Neural progenitor cell (in vitro differentiated cells): ENCODE measurements around the gene SMIM1. TPM values are rescaled to one million over a fixed set of nuclear protein-coding genes. Genes with fewer than 3 reads are reported as not detected.

ENCODE experiments used
- DNase-seq: peaks from one replicate; pipeline ENCODE4 v3.0.0-alpha.2; 2016; ENCODE audit warnings: low spot score
- H2AFZ ChIP-seq: fragments of 200-600 bp; sonication (generic); replicated peaks from 2 replicates; pipeline ENCODE4 v1.6.1; 2016; ENCODE audit warnings: antibody characterized with exemption
- H3F3A ChIP-seq: fragments of 200-600 bp; sonication (generic); 2 replicates; pipeline ENCODE4 v1.6.1; 2016; ENCODE audit warnings: antibody characterized with exemption, low read depth
- H3K27ac ChIP-seq: fragments of 200-600 bp; sonication (generic); 2 replicates; pipeline ENCODE4 v1.5.1; 2016; ENCODE audit warnings: mild to moderate bottlenecking
- H3K27me3 ChIP-seq: fragments of 200-600 bp; sonication (generic); 2 replicates; pipeline ENCODE4 v1.6.1; 2016; ENCODE audit warnings: mild to moderate bottlenecking, moderate library complexity
- H3K36me3 ChIP-seq: fragments of 200-600 bp; sonication (generic); 2 replicates; pipeline ENCODE4 v1.5.1; 2016
- H3K4me1 ChIP-seq: fragments of 200-600 bp; sonication (generic); 2 replicates; pipeline ENCODE4 v1.6.1; 2016; ENCODE audit warnings: mixed run types
- H3K4me2 ChIP-seq: fragments of 200-600 bp; sonication (generic); 2 replicates; pipeline ENCODE4 v1.6.1; 2016
- H3K4me3 ChIP-seq: fragments of 200-600 bp; sonication (generic); 2 replicates; pipeline ENCODE4 v1.5.1; 2016
- H3K79me2 ChIP-seq: fragments of 200-600 bp; sonication (generic); 2 replicates; pipeline ENCODE4 v1.6.1; 2016; ENCODE audit warnings: low read depth
- H3K9ac ChIP-seq: fragments of 200-600 bp; sonication (generic); 2 replicates; pipeline ENCODE4 v1.6.1; 2016
- H3K9me3 ChIP-seq: fragments of 200-600 bp; sonication (generic); 2 replicates; pipeline ENCODE4 v1.5.1; 2016; ENCODE audit warnings: low read depth
- H4K20me1 ChIP-seq: fragments of 200-600 bp; sonication (generic); 2 replicates; pipeline ENCODE4 v1.6.1; 2016; ENCODE audit warnings: low read depth
- H3K27ac Mint-ChIP-seq: 3 replicates; pipeline ENCODE4 v1.8.0; 2021; ENCODE audit warnings: mixed read lengths
- H3K27me3 Mint-ChIP-seq: 2 replicates; pipeline ENCODE4 v1.8.0; 2022; ENCODE audit warnings: low read depth, mild to moderate bottlenecking, inconsistent platforms, moderate library complexity, mixed read lengths; ENCODE audit not compliant: insufficient read depth
- H3K36me3 Mint-ChIP-seq: 3 replicates; pipeline ENCODE4 v1.8.0; 2021; ENCODE audit warnings: mixed read lengths
- H3K4me1 Mint-ChIP-seq: 3 replicates; pipeline ENCODE4 v1.8.0; 2021; ENCODE audit warnings: mixed read lengths
- H3K4me3 Mint-ChIP-seq: 3 replicates; pipeline ENCODE4 v1.8.0; 2021; ENCODE audit warnings: mild to moderate bottlenecking, moderate library complexity, mixed read lengths
- H3K9me3 Mint-ChIP-seq: 3 replicates; pipeline ENCODE4 v1.8.0; 2020; ENCODE audit warnings: mixed read lengths
- EZH2 ChIP-seq: fragments of 200-600 bp; sonication (generic); IDR thresholded peaks from 2 replicates; pipeline ENCODE4 v1.6.1; 2017; ENCODE audit warnings: antibody characterized with exemption, mild to moderate bottlenecking, moderate library complexity
- EZH2phosphoT487 ChIP-seq: fragments of 200-600 bp; sonication (generic); IDR thresholded peaks from 2 replicates; pipeline ENCODE4 v1.6.1; 2017; ENCODE audit warnings: antibody characterized with exemption
- total RNA-seq: library from RNA; depleted of rRNA; stranded (reverse); fragments of >200 nt; gene quantifications from 2 replicates; pipeline ENCODE4 v1.2.3, GENCODE V29; 2015; ENCODE audit warnings: low replicate concordance
- TF ChIP-seq, protein P1 (sequence below): fragments of 200-600 bp; sonication (generic); IDR thresholded peaks from 2 replicates; pipeline ENCODE4 v1.5.1; 2017; ENCODE audit warnings: antibody characterized with exemption, mild to moderate bottlenecking

The SMIM1 gene
- total RNA-seq, 1 donor from 2014 or later = not detected

DNA sequence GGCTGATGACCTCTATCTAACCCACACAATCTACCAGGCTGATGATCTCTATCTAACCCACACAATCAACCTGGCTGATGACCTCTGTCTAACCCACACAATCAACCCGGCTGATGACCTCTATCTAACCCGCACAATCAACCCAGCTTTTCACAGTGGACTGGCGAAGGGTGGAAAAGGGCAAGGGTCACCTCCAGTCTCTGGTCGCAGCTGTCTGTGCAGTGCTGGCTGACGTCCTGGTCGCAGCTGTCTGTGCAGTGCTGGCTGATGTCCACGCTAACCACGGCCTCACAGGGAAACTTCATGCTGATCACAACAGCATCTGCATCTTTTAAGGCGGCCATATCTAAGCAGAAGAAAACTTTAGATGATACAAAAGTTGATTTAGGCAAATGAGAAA, 32.5 kb upstream of the SMIM1 start:
- no peak overlapping the region for H3K9ac ChIP-seq
- Mint-ChIP-seq H3K36me3 (peaks cover 14% of the 10 kb centered on the region), H3K27me3 (peaks cover 4% of the 10 kb centered on the region), H3K27ac (no peak overlapping the region), H3K9me3 (no peaks in the 10 kb centered on the region), H3K4me1 (peaks cover 2% of the 10 kb centered on the region), H3K4me3 (no peak overlapping the region)
- H3K27ac ChIP-seq = no peak overlapping the region
- H3K79me2 ChIP-seq = peaks cover 2% of the 10 kb centered on the region
- H3K36me3 ChIP-seq = no peaks in the 10 kb centered on the region
- no peaks in the 10 kb centered on the region for H3K4me1 ChIP-seq
- no peak for DNase-seq
- H3K4me3 ChIP-seq = no peak overlapping the region
- H3K9me3 ChIP-seq = no peaks in the 10 kb centered on the region
- H4K20me1 ChIP-seq = peaks cover 21% of the 10 kb centered on the region
- H3K4me2 ChIP-seq = no peak overlapping the region
- H2AFZ ChIP-seq = no peak overlapping the region
- H3K27me3 ChIP-seq = no peaks in the 10 kb centered on the region
- TF ChIP-seq EZH2phosphoT487 = no peak
- TF ChIP-seq EZH2 = no peak
- TF ChIP-seq, protein P1, sequence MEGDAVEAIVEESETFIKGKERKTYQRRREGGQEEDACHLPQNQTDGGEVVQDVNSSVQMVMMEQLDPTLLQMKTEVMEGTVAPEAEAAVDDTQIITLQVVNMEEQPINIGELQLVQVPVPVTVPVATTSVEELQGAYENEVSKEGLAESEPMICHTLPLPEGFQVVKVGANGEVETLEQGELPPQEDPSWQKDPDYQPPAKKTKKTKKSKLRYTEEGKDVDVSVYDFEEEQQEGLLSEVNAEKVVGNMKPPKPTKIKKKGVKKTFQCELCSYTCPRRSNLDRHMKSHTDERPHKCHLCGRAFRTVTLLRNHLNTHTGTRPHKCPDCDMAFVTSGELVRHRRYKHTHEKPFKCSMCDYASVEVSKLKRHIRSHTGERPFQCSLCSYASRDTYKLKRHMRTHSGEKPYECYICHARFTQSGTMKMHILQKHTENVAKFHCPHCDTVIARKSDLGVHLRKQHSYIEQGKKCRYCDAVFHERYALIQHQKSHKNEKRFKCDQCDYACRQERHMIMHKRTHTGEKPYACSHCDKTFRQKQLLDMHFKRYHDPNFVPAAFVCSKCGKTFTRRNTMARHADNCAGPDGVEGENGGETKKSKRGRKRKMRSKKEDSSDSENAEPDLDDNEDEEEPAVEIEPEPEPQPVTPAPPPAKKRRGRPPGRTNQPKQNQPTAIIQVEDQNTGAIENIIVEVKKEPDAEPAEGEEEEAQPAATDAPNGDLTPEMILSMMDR = no peak
- no peaks in the 10 kb centered on the region for H3F3A ChIP-seq

DNA sequence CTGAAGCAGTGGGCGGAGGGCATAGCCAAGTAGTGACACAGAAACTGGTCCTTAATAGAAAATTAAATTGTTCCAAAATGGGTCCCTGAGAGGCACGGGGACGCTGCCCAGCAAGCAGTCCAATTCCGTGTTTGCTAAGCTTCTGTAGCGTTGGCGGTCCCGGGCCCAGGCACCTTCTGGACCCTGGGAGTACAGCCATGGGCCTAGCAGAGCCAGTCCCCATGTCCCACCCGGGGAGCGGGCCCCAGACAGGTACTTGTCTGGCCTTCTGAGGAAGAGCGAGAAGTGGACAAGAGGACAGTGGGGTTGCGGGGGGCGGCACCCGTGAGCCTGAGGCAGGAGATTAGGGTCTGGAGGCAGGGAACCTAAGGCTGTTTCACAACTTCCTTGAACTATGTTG, 31.8 kb upstream of the SMIM1 start:
- Histone ChIP-seq H3K27ac (no peak overlapping the region), H3K79me2 (peaks cover 9% of the 10 kb centered on the region), H2AFZ (no peak overlapping the region), H3F3A (no peaks in the 10 kb centered on the region), H3K9me3 (no peaks in the 10 kb centered on the region), H3K27me3 (no peaks in the 10 kb centered on the region), H3K4me1 (peaks cover 5% of the 10 kb centered on the region), H3K36me3 (no peaks in the 10 kb centered on the region), H3K4me3 (no peak overlapping the region), H4K20me1 (peaks cover 28% of the 10 kb centered on the region), H3K9ac (no peak overlapping the region), H3K4me2 (no peak overlapping the region)
- DNase-seq = no peak
- no peak overlapping the region for H3K27ac Mint-ChIP-seq
- H3K4me1 Mint-ChIP-seq = peaks cover 9% of the 10 kb centered on the region
- peaks cover 5% of the 10 kb centered on the region for H3K27me3 Mint-ChIP-seq
- H3K4me3 Mint-ChIP-seq = no peak overlapping the region
- TF ChIP-seq, protein P1 = no peak
- TF ChIP-seq EZH2 = no peak
- peaks cover 14% of the 10 kb centered on the region for H3K36me3 Mint-ChIP-seq
- no peaks in the 10 kb centered on the region for H3K9me3 Mint-ChIP-seq

DNA sequence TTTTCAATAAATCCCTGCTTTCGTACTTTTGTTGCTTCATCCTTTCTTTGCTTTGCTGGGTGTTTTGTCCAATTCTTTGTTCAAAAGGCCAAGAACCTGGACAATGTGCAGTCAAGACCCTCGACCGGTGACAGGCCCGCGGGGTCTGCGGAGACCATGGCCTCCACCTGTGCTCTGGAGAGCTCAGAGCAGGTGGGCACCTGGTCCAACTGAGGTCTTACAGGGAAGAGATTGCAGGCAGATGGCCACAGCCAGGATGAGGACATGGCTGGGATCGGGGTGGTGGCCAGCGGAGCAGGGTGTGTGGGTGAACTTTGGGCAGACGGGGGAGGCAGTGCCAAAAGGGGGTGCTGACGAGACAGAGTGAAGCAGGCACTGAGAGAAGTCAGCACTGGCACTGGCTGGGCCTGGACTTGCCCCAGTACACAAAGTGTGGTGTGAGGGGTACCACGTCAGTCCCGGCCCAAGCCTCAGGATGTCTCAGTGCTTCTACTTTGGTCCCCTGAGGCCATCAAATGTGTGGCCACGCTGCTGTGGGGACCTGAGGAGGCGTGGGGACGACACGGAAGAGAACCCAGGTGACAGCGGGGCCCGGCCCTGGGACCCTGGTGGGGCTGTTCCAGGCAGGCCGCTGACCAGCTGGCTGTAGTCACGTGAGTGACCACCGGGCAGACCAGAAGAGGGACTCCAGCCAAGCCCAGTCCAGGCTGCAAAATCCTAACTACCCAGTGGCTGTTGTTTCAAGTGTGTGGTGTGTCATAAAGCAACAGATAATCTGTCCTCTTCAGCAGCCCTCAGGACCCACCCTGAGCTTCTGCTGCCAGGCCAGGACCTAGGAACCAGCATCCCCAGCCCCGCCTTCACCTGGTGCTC, 30.7 kb upstream of the SMIM1 start:
- H3K9me3 ChIP-seq = no peaks in the 10 kb centered on the region
- no peak overlapping the region for H3K4me3 ChIP-seq
- H3K36me3 ChIP-seq = no peaks in the 10 kb centered on the region
- H3K4me1 Mint-ChIP-seq = peaks cover 16% of the 10 kb centered on the region
- no peak overlapping the region for H2AFZ ChIP-seq
- H3K27me3 ChIP-seq = no peaks in the 10 kb centered on the region
- peaks cover 17% of the 10 kb centered on the region for H3K79me2 ChIP-seq
- H3K36me3 Mint-ChIP-seq = peaks cover 16% of the 10 kb centered on the region
- H3K27ac Mint-ChIP-seq = no peak overlapping the region
- H3K4me3 Mint-ChIP-seq = no peak overlapping the region
- peaks cover 6% of the 10 kb centered on the region for H3K27me3 Mint-ChIP-seq
- no peak overlapping the region for H3K9ac ChIP-seq
- no peak for TF ChIP-seq EZH2phosphoT487
- TF ChIP-seq, protein P1 = no peak
- no peak for TF ChIP-seq EZH2
- H3K4me2 ChIP-seq = no peak overlapping the region
- no peak for DNase-seq
- no peak overlapping the region for H3K27ac ChIP-seq
- no peaks in the 10 kb centered on the region for H3F3A ChIP-seq
- peaks cover 39% of the 10 kb centered on the region for H4K20me1 ChIP-seq
- H3K4me1 ChIP-seq = peaks cover 11% of the 10 kb centered on the region
- no peaks in the 10 kb centered on the region for H3K9me3 Mint-ChIP-seq
